ENCODE measurements around the gene SCD5. TPM values are rescaled to one million over a fixed set of nuclear protein-coding genes. Genes with fewer than 3 reads are reported as not detected.

The SCD5 gene
- total and polyA plus RNA-seq, 7 donors = 0.69 to 30.7 (median 27.3) TPM

DNA sequence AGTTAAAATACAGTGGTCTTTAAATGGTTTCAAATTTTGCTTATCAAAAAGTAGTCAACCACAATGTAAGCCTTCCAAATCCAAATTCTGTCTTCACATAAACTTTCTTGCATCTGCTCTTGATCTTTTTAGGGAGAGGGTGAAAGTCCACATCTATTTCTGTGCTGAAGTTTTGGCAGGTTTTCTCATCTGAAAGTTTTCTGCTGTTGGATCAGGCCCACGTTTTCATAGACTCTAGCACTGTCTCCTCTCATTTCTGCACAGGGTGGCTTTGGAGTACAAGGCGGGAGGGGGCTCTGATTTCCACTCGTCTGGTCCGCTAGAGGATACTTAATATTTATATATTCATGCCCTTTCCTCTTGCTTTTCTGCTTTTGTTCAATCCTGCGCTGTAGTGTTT is 218.7 kb downstream of the SCD5 start:
- Histone ChIP-seq H3K4me1 (no peaks in the 10 kb centered on the region), H3K27ac (no peak overlapping the region), H3K36me3 (no peaks in the 10 kb centered on the region), H3K9me3 (no peaks in the 10 kb centered on the region), H3K27me3 (no peaks in the 10 kb centered on the region), H3K4me3 (no peak overlapping the region)
- TF ChIP-seq POLR2AphosphoS5 (IDR thresholded peaks at IDR 0.05) (no peak), EP300 (IDR thresholded peaks at IDR 0.05) (no peak), POLR2A (IDR thresholded peaks at IDR 0.05) (no peak)
- TF ChIP-seq, protein P1, sequence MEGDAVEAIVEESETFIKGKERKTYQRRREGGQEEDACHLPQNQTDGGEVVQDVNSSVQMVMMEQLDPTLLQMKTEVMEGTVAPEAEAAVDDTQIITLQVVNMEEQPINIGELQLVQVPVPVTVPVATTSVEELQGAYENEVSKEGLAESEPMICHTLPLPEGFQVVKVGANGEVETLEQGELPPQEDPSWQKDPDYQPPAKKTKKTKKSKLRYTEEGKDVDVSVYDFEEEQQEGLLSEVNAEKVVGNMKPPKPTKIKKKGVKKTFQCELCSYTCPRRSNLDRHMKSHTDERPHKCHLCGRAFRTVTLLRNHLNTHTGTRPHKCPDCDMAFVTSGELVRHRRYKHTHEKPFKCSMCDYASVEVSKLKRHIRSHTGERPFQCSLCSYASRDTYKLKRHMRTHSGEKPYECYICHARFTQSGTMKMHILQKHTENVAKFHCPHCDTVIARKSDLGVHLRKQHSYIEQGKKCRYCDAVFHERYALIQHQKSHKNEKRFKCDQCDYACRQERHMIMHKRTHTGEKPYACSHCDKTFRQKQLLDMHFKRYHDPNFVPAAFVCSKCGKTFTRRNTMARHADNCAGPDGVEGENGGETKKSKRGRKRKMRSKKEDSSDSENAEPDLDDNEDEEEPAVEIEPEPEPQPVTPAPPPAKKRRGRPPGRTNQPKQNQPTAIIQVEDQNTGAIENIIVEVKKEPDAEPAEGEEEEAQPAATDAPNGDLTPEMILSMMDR (IDR thresholded peaks at IDR 0.05) = no peak
- intact Hi-C loops (cut with DNase I) = no loop called here
- DNase-seq = no peak
- 82 to 83% methylated on average over 5 of the region's 5 CpGs for WGBS, 2 donors

Small RNA genes lying within 50 kb of the gene (small RNA-seq; reads per million reads assigned to genes)
- gene MIR575 = 0 reads per million in 3 donors

Other genes with a start within 250 kb of the SCD5 start
- gene TMEM150C, start 236.8 kb downstream of the SCD5 start, total RNA-seq = 10 to 100 TPM; 11.2 to 25.7 (median 18.9) TPM
- gene TMEM150C, start 236.8 kb downstream of the SCD5 start, polyA plus RNA-seq = 1 to 10 TPM; 1.2 to 5.6 (median 1.2) TPM
- 100 to 1,000 TPM; 121 to 197 (median 132) TPM for gene SEC31A, start 92.4 kb upstream of the SCD5 start, total RNA-seq
- 10 to 100 TPM; 67.9 to 84.8 (median 82.7) TPM for gene SEC31A, start 92.4 kb upstream of the SCD5 start, polyA plus RNA-seq
- 1 to 10 TPM; 3.9 to 7.5 (median 5.3) TPM for gene THAP9, start 101.9 kb upstream of the SCD5 start, total RNA-seq
- gene THAP9, start 101.9 kb upstream of the SCD5 start, polyA plus RNA-seq = 1 to 10 TPM in 2 of 3 donors, under 1 TPM in 1; 0.60 to 1.9 (median 1.6) TPM
- gene LIN54, start 212.0 kb upstream of the SCD5 start, total RNA-seq = 1 to 10 TPM; 5.0 to 10.0 (median 8.4) TPM
- gene LIN54, start 212.0 kb upstream of the SCD5 start, polyA plus RNA-seq = 1 to 10 TPM; 4.6 to 6.5 (median 4.8) TPM
- 10 to 100 TPM; 33.0 to 64.6 (median 53.8) TPM for gene COPS4, start 236.4 kb upstream of the SCD5 start, total RNA-seq
- 10 to 100 TPM; 28.9 to 31.0 (median 30.0) TPM for gene COPS4, start 236.4 kb upstream of the SCD5 start, polyA plus RNA-seq

Data from sigmoid colon (tissue), 7 donors.